ENCODE results near the gene MMEL1.

- TF ChIP-seq ZBTB33 (IDR thresholded peaks at IDR 0.05; ENCODE audit: borderline replicate concordance, low read depth) (no peak), RXRA (IDR thresholded peaks at IDR 0.05; ENCODE audit: borderline replicate concordance, low read depth) (no peak), RFX5 (IDR thresholded peaks at IDR 0.05; ENCODE audit: low read length) (no peak), PBX3 (IDR thresholded peaks at IDR 0.05) (no peak)
Observed at GRCh38 chr1:2617971-2618470, 14.8 kb downstream of the MMEL1 start.
